Caco-2 (cell line): ENCODE data around the gene ASTN2. TPM values are rescaled to one million over a fixed set of nuclear protein-coding genes. Genes with fewer than 3 reads are reported as not detected.

Experiments
- BruUV-seq: library from RNA; stranded (reverse); fragments of 400-500 nt; replicated peaks from 2 replicates; lab custom pipeline; 2021; lab: Mats Ljungman, UMichigan
- CTCF ChIA-PET: fragments of 300-600 bp; sonication (Branson Sonifier 250); formaldehyde crosslinking; loops from one replicate; lab custom pipeline; 2022; ENCODE audit warnings: antibody characterized with exemption; lab: Charles Lee
- POLR2A ChIA-PET: fragments of 300-600 bp; sonication (Branson Sonifier 250); formaldehyde crosslinking; loops from one replicate; lab custom pipeline; 2022; ENCODE audit warnings: antibody characterized with exemption; lab: Charles Lee
- DNase-seq, 2 experiments: peaks; one replicate each; pipeline versions ENCODE4 v3.0.0 to v3.0.0-alpha.2; 2020 to 2022
- H3K27me3 ChIP-seq: replicated peaks from 2 replicates; pipeline ENCODE4 v1.6.0; 2011; ENCODE audit warnings: low read length; ENCODE audit not compliant: control insufficient read depth, insufficient read depth
- H3K36me3 ChIP-seq: 2 replicates; pipeline ENCODE4 v1.5.1; 2011; ENCODE audit warnings: low read length; ENCODE audit not compliant: control insufficient read depth, insufficient read depth
- H3K4me1 ChIP-seq: fragments of 250-450 bp; sonication (Bioruptor Pico); 2 replicates; pipeline ENCODE4 v1.5.1; 2020; ENCODE audit warnings: mild to moderate bottlenecking
- H3K4me3 ChIP-seq: 2 replicates; pipeline ENCODE4 v1.5.1; 2011; ENCODE audit warnings: low read depth, mild to moderate bottlenecking, control low read depth, low read length
- H3K9me3 ChIP-seq: fragments of 250-450 bp; sonication (Bioruptor Pico); 2 replicates; pipeline ENCODE4 v1.5.1; 2020; ENCODE audit warnings: mild to moderate bottlenecking, moderate library complexity
- H3K27ac Mint-ChIP-seq: one replicate; pipeline ENCODE4 v1.8.0; 2022; ENCODE audit warnings: mixed read lengths; ENCODE audit not compliant: unreplicated experiment
- H3K27me3 Mint-ChIP-seq: one replicate; pipeline ENCODE4 v1.8.0; 2022; ENCODE audit warnings: mixed read lengths; ENCODE audit not compliant: insufficient read depth, unreplicated experiment
- H3K36me3 Mint-ChIP-seq: one replicate; pipeline ENCODE4 v1.8.0; 2022; ENCODE audit warnings: mild to moderate bottlenecking, mixed read lengths; ENCODE audit not compliant: insufficient read depth, unreplicated experiment
- H3K4me1 Mint-ChIP-seq: one replicate; pipeline ENCODE4 v1.8.0; 2022; ENCODE audit warnings: low read depth, mixed read lengths; ENCODE audit not compliant: unreplicated experiment
- H3K4me3 Mint-ChIP-seq: one replicate; pipeline ENCODE4 v1.8.0; 2022; ENCODE audit warnings: mild to moderate bottlenecking, moderate library complexity, mixed read lengths; ENCODE audit not compliant: unreplicated experiment
- H3K9me3 Mint-ChIP-seq: one replicate; pipeline ENCODE4 v1.8.0; 2022; ENCODE audit warnings: mixed read lengths; ENCODE audit not compliant: unreplicated experiment
- CTCF ChIP-seq, 2 experiments: fragments of 200-600 bp in 1 of 2; IDR thresholded peaks; 1 replicate in 1 of 2; 2 replicates in 1 of 2; pipeline versions ENCODE4 v1.5.1 to v1.8.0; 2011 to 2022; ENCODE audit warnings: antibody characterized with exemption in 1 of 2, control low read depth in 1 of 2, inconsistent platforms in 1 of 2, low read depth in 1 of 2, low read length in 1 of 2, mild to moderate bottlenecking in 1 of 2, moderate library complexity in 1 of 2; ENCODE audit not compliant: insufficient read depth in 1 of 2, severe bottlenecking in 1 of 2, unreplicated experiment in 1 of 2
- intact Hi-C: fragments of 100-400 bp; cut with micrococcal nuclease; formaldehyde crosslinking; loops from one replicate; pipeline ENCODE4 v1.10.0; 2022; ENCODE audit not compliant: unreplicated experiment
- total RNA-seq: library from RNA; stranded (reverse); gene quantifications from 2 replicates; pipeline ENCODE4 v1.2.3, GENCODE V29; 2022

ASTN2 gene
- total RNA-seq, 1 experiment from 2014 or later = 12.7 TPM

GRCh38 chr9:116975126-116975525 lies 439.7 kb downstream of the ASTN2 start:
- Mint-ChIP-seq H3K4me1 (peaks cover 7% of the 10 kb centered on the region), H3K4me3 (no peak overlapping the region), H3K9me3 (peaks cover 9% of the 10 kb centered on the region), H3K36me3 (no peaks in the 10 kb centered on the region), H3K27ac (no peak overlapping the region), H3K27me3 (peaks cover 3% of the 10 kb centered on the region)
- ChIA-PET CTCF (no interaction called here), POLR2A (no interaction called here)
- Histone ChIP-seq H3K4me1 (peaks cover 6% of the 10 kb centered on the region; the same call in 1 of the 2 replicates), H3K36me3 (no peaks in the 10 kb centered on the region), H3K4me3 (no peak overlapping the region), H3K9me3 (no peaks in the 10 kb centered on the region), H3K27me3 (no peaks in the 10 kb centered on the region)
- no peak for DNase-seq
- no peak for TF ChIP-seq CTCF (IDR thresholded peaks at IDR 0.05; ENCODE audit: insufficient read depth in 1 of 2, low read depth in 1 of 2, low read length in 1 of 2, severe bottlenecking in 1 of 2, unreplicated experiment in 1 of 2)
- intact Hi-C loops = no loop called here
- no TSS peak for BruUV-seq

DNA sequence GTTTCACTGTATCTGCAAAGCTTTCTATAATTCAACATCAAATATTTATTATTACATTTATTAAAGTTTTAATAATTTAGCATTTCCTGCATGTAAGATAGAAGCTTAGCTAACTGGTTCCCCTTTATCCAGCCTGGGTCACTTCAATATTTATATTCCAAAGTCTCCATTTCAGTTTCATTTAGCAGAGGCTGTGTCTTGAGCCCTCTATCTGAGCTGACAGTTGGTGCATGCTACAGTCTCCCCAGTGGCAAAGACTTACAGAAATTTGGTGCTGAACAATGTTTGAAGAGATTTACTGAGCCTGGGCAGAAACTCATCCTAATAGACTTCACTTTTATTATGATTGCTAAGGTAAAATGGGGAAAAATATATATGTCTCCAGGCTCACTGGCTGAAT lies 448.7 kb downstream of the ASTN2 start:
- Mint-ChIP-seq H3K27me3 (peaks cover 3% of the 10 kb centered on the region), H3K27ac (no peak overlapping the region), H3K4me3 (no peak overlapping the region), H3K36me3 (no peaks in the 10 kb centered on the region), H3K4me1 (no peaks in the 10 kb centered on the region), H3K9me3 (no peaks in the 10 kb centered on the region)
- no peak for DNase-seq
- CTCF ChIA-PET = no interaction called here
- H3K4me1 ChIP-seq = no peaks in the 10 kb centered on the region
- H3K27me3 ChIP-seq = no peaks in the 10 kb centered on the region
- no TSS peak for BruUV-seq
- H3K36me3 ChIP-seq = no peaks in the 10 kb centered on the region
- POLR2A ChIA-PET = no interaction called here
- TF ChIP-seq CTCF (IDR thresholded peaks at IDR 0.05; ENCODE audit: insufficient read depth in 1 of 2, low read depth in 1 of 2, low read length in 1 of 2, severe bottlenecking in 1 of 2, unreplicated experiment in 1 of 2) = no peak
- no peaks in the 10 kb centered on the region; the same call in 1 of the 2 replicates for H3K9me3 ChIP-seq
- intact Hi-C loops = no loop called here
- H3K4me3 ChIP-seq = no peak overlapping the region

GRCh38 chr9:116964258-116964657 lies 450.6 kb downstream of the ASTN2 start:
- ChIA-PET POLR2A (no interaction called here), CTCF (no interaction called here)
- no peaks in the 10 kb centered on the region for H3K4me1 ChIP-seq
- H3K36me3 ChIP-seq = no peaks in the 10 kb centered on the region
- BruUV-seq = no TSS peak
- no peak overlapping the region for H3K4me3 ChIP-seq
- H3K27me3 Mint-ChIP-seq = no peaks in the 10 kb centered on the region
- no peaks in the 10 kb centered on the region for H3K4me1 Mint-ChIP-seq
- no peaks in the 10 kb centered on the region for H3K27me3 ChIP-seq
- H3K27ac Mint-ChIP-seq = no peak overlapping the region
- DNase-seq = no peak
- H3K36me3 Mint-ChIP-seq = no peaks in the 10 kb centered on the region
- no peak overlapping the region for H3K4me3 Mint-ChIP-seq
- intact Hi-C loops = no loop called here
- no peaks in the 10 kb centered on the region for H3K9me3 Mint-ChIP-seq
- H3K9me3 ChIP-seq = no peaks in the 10 kb centered on the region; the same call in 1 of the 2 replicates
- no peak for TF ChIP-seq CTCF (IDR thresholded peaks at IDR 0.05; ENCODE audit: insufficient read depth in 1 of 2, low read depth in 1 of 2, low read length in 1 of 2, severe bottlenecking in 1 of 2, unreplicated experiment in 1 of 2)
